Sigmoid colon (tissue), 4 donors: ENCODE results near the gene OR2V1.

Source experiments
- CTCF ChIP-seq, 4 experiments: fragments of 450-650 bp in 3 of 4; fragments of 200-600 bp in 1 of 4; IDR thresholded peaks; one replicate each; pipeline ENCODE4 v1.5.1; 2016 to 2019; ENCODE audit warnings: antibody characterized with exemption in 4 of 4, mild to moderate bottlenecking in 3 of 4, moderate library complexity in 2 of 4
- EP300 ChIP-seq, 4 donors: sonication (generic); formaldehyde crosslinking; IDR thresholded peaks; one replicate each; pipeline ENCODE4 v1.6.1; 2017; ENCODE audit warnings: antibody characterized with exemption in 4 of 4

- TF ChIP-seq CTCF (IDR thresholded peaks at IDR 0.05), result no peak
- no peak for TF ChIP-seq EP300 (IDR thresholded peaks at IDR 0.05)
These were observed 30.7 kb upstream of the OR2V1 start for GRCh38 chr5:181161534-181162175.
